NCI-H2227 (cell line): ENCODE data around the gene GPRC5C.
A peak's percentile ranks its signal among the peaks of the same experiment; 100 is the strongest.
"Not testable (repeated sequence)": the region's sequence is repeated elsewhere in the genome, so short reads cannot be mapped to it uniquely, and the experiment has no call there.

Experiments
- DNase-seq: peaks from one replicate; lab custom pipeline; 2025; ENCODE audit not compliant: unreplicated experiment; lab: John Stamatoyannopoulos, UW

The GPRC5C gene

DNA sequence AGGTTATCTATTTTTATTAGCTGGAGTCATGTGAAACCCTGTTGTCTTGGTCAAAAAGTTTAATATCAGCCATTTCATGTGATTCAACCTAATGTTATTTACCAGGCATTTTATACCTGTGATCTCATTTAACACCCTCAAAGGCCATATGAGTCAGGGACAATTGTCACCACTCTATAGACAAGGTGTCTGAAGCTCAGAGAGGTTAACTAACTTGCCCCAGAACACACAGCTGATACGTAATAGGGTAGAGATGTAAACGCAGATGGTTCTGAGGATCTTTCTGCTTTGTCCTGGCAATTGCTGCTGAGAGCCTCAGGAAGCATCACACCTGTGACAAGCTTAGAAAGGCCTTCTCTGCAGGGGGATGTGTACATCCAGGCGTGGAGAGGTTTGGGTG lies 39.5 kb downstream of the GPRC5C start:
- DNase-seq = no peak

DNA sequence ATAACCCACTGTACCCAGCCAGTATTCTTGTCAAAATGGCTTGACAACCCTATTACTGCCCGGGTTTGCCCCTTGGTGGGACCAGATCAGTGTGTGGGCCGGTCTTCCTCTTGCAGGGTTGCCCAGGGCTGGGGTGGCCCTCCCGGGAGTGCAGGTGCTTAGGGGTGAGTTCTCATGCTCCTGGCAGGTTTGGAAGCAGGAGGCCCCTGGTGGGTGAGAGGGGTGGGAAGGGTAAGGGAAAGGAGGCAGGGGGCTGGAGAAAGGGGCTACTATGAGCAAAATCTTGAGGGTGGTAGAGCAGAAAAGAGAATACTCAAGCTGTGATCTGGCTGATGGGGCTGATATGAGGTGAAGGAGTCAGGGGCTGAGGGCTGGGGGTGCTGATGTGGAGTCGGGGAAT lies 41.0 kb downstream of the GPRC5C start:
- DNase-seq = no peak

DNA sequence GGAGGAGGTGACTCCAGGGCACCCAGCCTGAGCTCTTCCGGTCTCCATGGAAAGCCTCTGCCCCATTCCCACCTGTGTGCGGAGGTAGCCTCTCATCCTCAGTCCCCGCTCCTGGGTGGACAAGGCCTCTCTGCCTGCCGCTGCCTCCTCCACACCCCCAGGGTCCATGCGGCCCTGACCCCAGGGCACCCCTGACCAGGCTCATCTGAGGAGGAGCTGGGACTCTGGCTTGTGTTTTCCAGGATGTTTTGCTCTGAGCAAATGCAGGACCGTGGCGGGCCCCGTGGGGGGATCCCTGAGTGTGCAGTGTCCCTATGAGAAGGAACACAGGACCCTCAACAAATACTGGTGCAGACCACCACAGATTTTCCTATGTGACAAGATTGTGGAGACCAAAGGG lies 41.4 kb downstream of the GPRC5C start:
- DNase-seq = no peak

DNA sequence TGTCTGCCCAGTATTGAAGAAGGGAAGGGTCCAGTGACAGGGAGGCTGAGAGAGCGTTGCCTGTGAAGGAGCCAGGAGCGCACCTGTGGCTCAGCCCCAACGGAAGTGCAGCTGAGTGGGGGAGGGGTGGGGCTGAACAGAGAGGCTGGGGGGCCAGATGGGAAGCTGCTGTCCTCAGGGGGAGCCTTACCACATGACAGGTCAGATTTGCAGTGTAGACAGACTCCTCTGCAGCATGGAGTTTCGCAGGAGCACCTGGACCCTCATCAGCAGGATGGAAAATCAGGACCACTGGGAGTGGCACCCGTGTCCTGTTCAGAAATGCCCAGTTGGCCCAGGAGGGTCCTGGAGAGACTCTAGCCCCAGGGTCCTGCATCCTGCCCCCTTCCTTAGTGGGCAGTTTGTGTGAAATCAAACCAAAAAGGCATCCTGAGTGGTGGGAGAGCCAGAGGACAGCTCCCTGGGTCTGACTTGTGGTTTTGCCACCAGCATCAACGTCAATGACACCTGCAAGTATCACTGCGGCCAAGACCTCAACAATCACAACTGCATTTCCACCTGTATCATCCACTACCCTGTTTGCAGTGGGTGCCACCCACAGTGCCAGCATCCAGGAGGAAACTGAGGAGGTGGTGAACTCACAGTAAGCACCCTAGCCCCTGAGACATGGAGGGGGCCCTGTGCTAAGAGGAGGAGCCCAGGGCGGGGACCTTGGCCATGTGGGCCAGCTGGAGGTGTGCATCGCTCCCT lies 42.3 kb downstream of the GPRC5C start:
- DNase-seq = no peak

GRCh38 chr17:74475189-74475588 lies 43.3 kb downstream of the GPRC5C start:
- no peak for DNase-seq

DNA sequence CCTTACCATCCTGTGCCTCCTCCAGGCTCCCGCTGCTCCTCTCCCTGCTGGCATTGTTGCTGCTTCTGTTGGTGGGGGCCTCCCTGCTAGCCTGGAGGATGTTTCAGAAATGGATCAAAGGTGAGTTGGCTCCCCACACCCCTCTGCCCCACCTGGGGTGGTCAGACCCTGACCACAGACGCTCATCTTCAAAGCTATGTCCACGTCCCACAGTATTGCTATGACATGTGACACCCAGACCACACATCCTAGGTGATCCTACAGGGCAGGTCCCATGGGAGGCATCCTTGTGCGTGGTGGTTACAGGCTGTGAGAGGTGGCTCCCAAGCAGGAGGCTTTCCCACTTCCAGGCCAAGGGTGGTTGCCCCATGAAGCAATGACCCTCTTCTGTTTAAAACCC lies 45.5 kb downstream of the GPRC5C start:
- no peak for DNase-seq

GRCh38 chr17:74478420-74479100 lies 46.7 kb downstream of the GPRC5C start:
- DNase-seq = no peak

GRCh38 chr17:74480290-74480689 lies 48.4 kb downstream of the GPRC5C start:
- no peak for DNase-seq

- DNase-seq = no peak
Measured at GRCh38 chr17:74481621-74482020, 49.7 kb downstream of the GPRC5C start.

DNA sequence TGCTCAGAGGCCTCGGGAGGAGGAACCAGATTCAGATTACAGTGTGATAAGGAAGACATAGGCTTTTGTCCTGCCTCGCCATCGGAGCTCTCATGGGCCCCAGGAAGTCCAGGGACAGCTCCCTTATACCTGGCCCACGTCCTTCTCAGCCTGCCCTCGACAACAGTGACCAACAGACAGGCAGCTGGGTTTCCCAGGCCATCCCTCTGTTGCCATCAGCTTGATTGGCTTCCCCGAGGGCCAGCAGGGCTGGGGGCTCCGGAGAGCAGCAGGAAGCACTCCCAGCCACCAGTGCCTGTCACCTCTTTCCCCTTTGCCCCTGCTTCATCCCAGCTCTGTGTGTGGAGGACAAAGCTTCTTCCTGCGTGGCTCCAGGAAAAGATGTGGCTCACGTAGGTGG lies 52.2 kb downstream of the GPRC5C start:
- no peak for DNase-seq

DNA sequence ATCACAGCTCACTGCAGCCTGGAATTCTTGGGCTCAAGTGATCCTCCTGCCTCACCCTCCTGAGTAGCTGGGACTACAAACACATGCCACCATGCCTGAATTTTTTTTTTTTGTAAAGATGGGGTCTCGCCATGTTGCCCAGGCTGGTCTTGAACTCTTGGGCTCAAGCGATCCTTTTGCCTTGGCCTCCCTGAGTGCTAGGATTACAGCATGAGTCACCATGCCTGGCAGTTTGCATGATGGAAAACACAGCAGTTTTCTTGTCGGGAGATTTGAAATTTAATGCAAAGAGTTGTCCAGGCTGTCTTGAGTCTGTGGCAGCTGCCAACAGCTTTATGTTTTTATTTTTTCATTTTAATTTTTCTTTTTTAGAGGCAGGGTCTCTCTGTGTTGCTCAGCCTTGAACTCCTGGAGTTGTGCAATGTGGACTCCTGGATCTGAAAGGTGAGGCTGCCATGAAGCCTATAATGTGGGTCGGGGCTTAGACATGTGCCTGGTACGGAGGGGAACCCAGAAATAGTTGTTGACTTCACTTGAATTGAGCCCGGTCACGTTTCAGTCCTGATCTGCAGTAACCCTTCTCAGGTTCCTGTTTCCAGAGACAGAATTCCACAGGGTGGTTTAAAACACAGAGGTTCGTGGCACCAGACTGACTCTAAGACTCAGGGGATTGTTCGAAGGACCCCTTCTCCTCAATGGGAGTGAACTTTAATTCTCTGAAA lies 53.3 kb downstream of the GPRC5C start:
- DNase-seq = no peak

- no peak for DNase-seq
Measured at GRCh38 chr17:74485841-74486240, 54.0 kb downstream of the GPRC5C start.

- not testable (repeated sequence) for DNase-seq
Measured at GRCh38 chr17:74488276-74488675, 56.4 kb downstream of the GPRC5C start.

GRCh38 chr17:74490716-74491115 lies 58.8 kb downstream of the GPRC5C start:
- DNase-seq = no peak

- DNase-seq = no peak
Measured at GRCh38 chr17:74491626-74492025, 59.7 kb downstream of the GPRC5C start.

DNA sequence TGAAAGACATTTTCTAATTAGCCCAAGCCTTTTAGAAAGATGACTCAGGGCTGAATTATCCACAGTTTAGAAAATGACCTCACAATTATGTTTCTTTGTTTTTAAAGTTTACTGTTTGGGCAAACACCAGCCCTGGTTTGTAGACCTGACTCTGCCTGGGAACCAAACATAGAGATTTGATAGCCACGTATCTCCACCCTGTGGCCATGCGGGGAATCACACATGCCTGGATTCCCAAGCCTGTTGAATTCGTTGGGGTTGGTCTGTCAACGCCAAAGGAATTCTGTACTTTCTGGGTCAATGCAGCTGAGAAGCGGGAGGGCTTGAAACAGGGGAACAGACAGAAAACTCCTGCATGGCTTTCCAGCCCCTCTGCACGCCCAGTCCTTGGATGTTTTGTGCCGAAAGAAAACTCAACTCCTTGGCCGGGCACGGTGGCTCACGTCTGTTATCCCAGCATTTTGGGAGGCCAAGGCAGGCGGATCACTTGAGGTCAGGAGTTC lies 61.5 kb downstream of the GPRC5C start:
- peak; percentile 66 for DNase-seq
